SIG-M5 treated with dmso at 0.1 percent for 504 hours (cell line): ENCODE results near the gene SPTBN4.
"Not testable (repeated sequence)": the region's sequence is repeated elsewhere in the genome, so short reads cannot be mapped to it uniquely, and the experiment has no call there.

Experiments
- DNase-seq: peaks from one replicate; lab custom pipeline; 2025; ENCODE audit not compliant: unreplicated experiment; lab: John Stamatoyannopoulos, UW

Gene SPTBN4

GRCh38 chr19:40585241-40585981 is 118.6 kb downstream of the SPTBN4 start:
- DNase-seq: peak; percentile 78

GRCh38 chr19:40585982-40586422 is 119.2 kb downstream of the SPTBN4 start:
- no peak for DNase-seq

- no peak for DNase-seq
Observed at GRCh38 chr19:40586611-40587010, 119.8 kb downstream of the SPTBN4 start.

- no peak for DNase-seq
Observed at GRCh38 chr19:40588110-40588854, 121.5 kb downstream of the SPTBN4 start.

- no peak for DNase-seq
Observed at GRCh38 chr19:40588926-40589569, 122.2 kb downstream of the SPTBN4 start.

GRCh38 chr19:40589591-40590429 is 123.0 kb downstream of the SPTBN4 start:
- DNase-seq: no peak

- no peak for DNase-seq
Observed at GRCh38 chr19:40590464-40591265, 123.9 kb downstream of the SPTBN4 start.

GRCh38 chr19:40591724-40592123 is 124.9 kb downstream of the SPTBN4 start:
- DNase-seq: not testable (repeated sequence)

- peak; percentile 69 for DNase-seq
Observed at GRCh38 chr19:40592170-40592569, 125.4 kb downstream of the SPTBN4 start.

- DNase-seq: no peak
Observed at GRCh38 chr19:40594255-40594654, 127.5 kb downstream of the SPTBN4 start.

GRCh38 chr19:40594657-40595091 is 127.9 kb downstream of the SPTBN4 start:
- DNase-seq: no peak

GRCh38 chr19:40596608-40597328 is 130.0 kb downstream of the SPTBN4 start:
- no peak for DNase-seq

- no peak for DNase-seq
Observed at GRCh38 chr19:40597329-40597838, 130.6 kb downstream of the SPTBN4 start.

- peak; percentile 72 for DNase-seq
Observed at GRCh38 chr19:40598121-40598917, 131.5 kb downstream of the SPTBN4 start.

- no peak for DNase-seq
Observed at GRCh38 chr19:40598918-40599307, 132.1 kb downstream of the SPTBN4 start.

- DNase-seq: no peak
Observed at GRCh38 chr19:40599331-40599901, 132.6 kb downstream of the SPTBN4 start.

GRCh38 chr19:40599902-40600569 is 133.2 kb downstream of the SPTBN4 start:
- DNase-seq: no peak
